Measurements from ENCODE around the gene KRR1.

- TF ChIP-seq CTCF (IDR thresholded peaks at IDR 0.05): no peak
- no peak for TF ChIP-seq POLR2A (IDR thresholded peaks at IDR 0.05)
Measured at GRCh38 chr12:75553398-75553797, 42.0 kb upstream of the KRR1 start.
